IMR-90 (cell line): ENCODE measurements around the gene GPD1. TPM values are rescaled to one million over a fixed set of nuclear protein-coding genes. Genes with fewer than 3 reads are reported as not detected.

ENCODE experiments used
- ATAC-seq: fragments of 200-7000 bp; cut with Tn5 transposase; 2 replicates; pipeline ENCODE4 v1.9.1; 2020; ENCODE audit warnings: low read depth, mild to moderate bottlenecking, moderate library complexity
- BruUV-seq: library from RNA; stranded (reverse); fragments of 400-500 nt; replicated peaks from 2 replicates; lab custom pipeline; 2021; lab: Mats Ljungman, UMichigan
- CTCF ChIA-PET: fragments of 300-600 bp; formaldehyde crosslinking; extraction: SDS; loops from one replicate; lab custom pipeline; 2021; ENCODE audit warnings: antibody characterized with exemption; lab: Yijun Ruan, JAX
- POLR2A ChIA-PET: fragments of 300-600 bp; sonication (Branson Sonifier 250); formaldehyde crosslinking; loops from one replicate; lab custom pipeline; 2022; ENCODE audit warnings: antibody characterized with exemption; ENCODE audit not compliant: unreplicated experiment; lab: Charles Lee
- DNase-seq: peaks from one replicate; pipeline ENCODE4 v3.0.0; 2013
- H2AFZ ChIP-seq: replicated peaks from 2 replicates; pipeline ENCODE3; 2013; ENCODE audit warnings: low read length, mild to moderate bottlenecking; ENCODE audit not compliant: poor library complexity
- H2AK5ac ChIP-seq: 2 replicates; pipeline ENCODE4 v1.6.1; 2013; ENCODE audit warnings: low read depth, low read length, inconsistent platforms
- H2AK9ac ChIP-seq: replicated peaks from 2 replicates; pipeline ENCODE3; 2013; ENCODE audit warnings: mild to moderate bottlenecking, low read depth, low read length, moderate library complexity; ENCODE audit not compliant: poor library complexity
- H2BK120ac ChIP-seq: 2 replicates; pipeline ENCODE4 v1.6.1; 2013; ENCODE audit warnings: low read depth, low read length, inconsistent platforms
- H2BK15ac ChIP-seq: 3 replicates; pipeline ENCODE4 v1.6.1; 2013; ENCODE audit warnings: low read depth, low read length, inconsistent platforms
- H2BK20ac ChIP-seq: 2 replicates; pipeline ENCODE4 v1.6.1; 2013; ENCODE audit warnings: low read depth, mild to moderate bottlenecking, inconsistent platforms, low read length, moderate library complexity
- H2BK5ac ChIP-seq: 2 replicates; pipeline ENCODE4 v1.6.1; 2013; ENCODE audit warnings: mild to moderate bottlenecking, low read depth, low read length, inconsistent platforms; ENCODE audit not compliant: poor library complexity, severe bottlenecking
- H3K14ac ChIP-seq: replicated peaks from 2 replicates; pipeline ENCODE4 v1.6.1; 2013; ENCODE audit warnings: low read depth, low read length, inconsistent platforms
- H3K18ac ChIP-seq: 2 replicates; pipeline ENCODE4 v1.6.1; 2013; ENCODE audit warnings: low read depth, low read length, control low read depth
- H3K23ac ChIP-seq: 2 replicates; pipeline ENCODE4 v1.6.1; 2013; ENCODE audit warnings: low read depth, low read length, inconsistent platforms
- H3K27ac ChIP-seq: 2 replicates; pipeline ENCODE4 v1.5.1; 2013; ENCODE audit warnings: mild to moderate bottlenecking, control low read depth, low read length; ENCODE audit not compliant: insufficient read depth
- H3K27me3 ChIP-seq: 2 replicates; pipeline ENCODE4 v1.6.1; 2013; ENCODE audit warnings: low read length; ENCODE audit not compliant: control insufficient read depth, insufficient read depth
- H3K36me3 ChIP-seq: 2 replicates; pipeline ENCODE4 v1.6.1; 2013; ENCODE audit warnings: low read length, mixed read lengths; ENCODE audit not compliant: control insufficient read depth, insufficient read depth
- H3K4ac ChIP-seq: 2 replicates; pipeline ENCODE4 v1.6.1; 2013; ENCODE audit warnings: low read depth, low read length, inconsistent platforms
- H3K4me1 ChIP-seq: 2 replicates; pipeline ENCODE4 v1.6.1; 2013; ENCODE audit warnings: low read length, mixed read lengths; ENCODE audit not compliant: control insufficient read depth, insufficient read depth
- H3K4me2 ChIP-seq: 2 replicates; pipeline ENCODE4 v1.6.1; 2013; ENCODE audit warnings: low read depth, mild to moderate bottlenecking, control low read depth, low read length, moderate library complexity
- H3K4me3 ChIP-seq: 2 replicates; pipeline ENCODE4 v1.5.1; 2013; ENCODE audit warnings: low read depth, mild to moderate bottlenecking, control low read depth, low read length, moderate library complexity; ENCODE audit not compliant: insufficient read depth
- H3K56ac ChIP-seq: 2 replicates; pipeline ENCODE4 v1.6.1; 2013; ENCODE audit warnings: low read length, inconsistent platforms; ENCODE audit not compliant: insufficient read depth; ENCODE audit errors: extremely low read depth
- H3K79me1 ChIP-seq, 2 experiments: 2 replicates each; pipeline ENCODE4 v1.6.1; 2013; ENCODE audit warnings: low read length in 2 of 2, inconsistent platforms in 1 of 2, low read depth in 1 of 2
- H3K9ac ChIP-seq: 2 replicates; pipeline ENCODE4 v1.6.1; 2013; ENCODE audit warnings: low read depth, low read length, control low read depth
- H3K9me1 ChIP-seq: 2 replicates; pipeline ENCODE4 v1.6.1; 2013; ENCODE audit warnings: low read length, inconsistent platforms; ENCODE audit not compliant: insufficient read depth
- H3K9me3 ChIP-seq: 2 replicates; pipeline ENCODE4 v1.6.1; 2013; ENCODE audit warnings: low read length; ENCODE audit not compliant: control insufficient read depth, insufficient read depth
- H4K20me1 ChIP-seq: 2 replicates; pipeline ENCODE4 v1.6.1; 2013; ENCODE audit warnings: low read length, inconsistent platforms; ENCODE audit not compliant: insufficient read depth
- H4K5ac ChIP-seq: 2 replicates; pipeline ENCODE4 v1.6.1; 2013; ENCODE audit warnings: mild to moderate bottlenecking, low read depth, low read length, control low read depth
- H4K8ac ChIP-seq, 2 experiments: 2 replicates each; pipeline ENCODE4 v1.6.1; 2013; ENCODE audit warnings: low read depth in 2 of 2, low read length in 2 of 2, control low read depth in 1 of 2, inconsistent platforms in 1 of 2
- H4K91ac ChIP-seq: 2 replicates; pipeline ENCODE4 v1.6.1; 2013; ENCODE audit warnings: low read depth, low read length, inconsistent platforms; ENCODE audit not compliant: insufficient read depth
- BHLHE40 ChIP-seq: fragments of 150-350 bp; IDR thresholded peaks from 2 replicates; pipeline ENCODE4 v1.6.1; 2016; ENCODE audit warnings: mild to moderate bottlenecking, low read depth, low read length
- CHD1 ChIP-seq: IDR thresholded peaks from 2 replicates; pipeline ENCODE4 v1.6.1; 2012; ENCODE audit warnings: low read depth, low read length, improper control_type of control experiment
- NFE2L2 ChIP-seq: fragments of 150-350 bp; IDR thresholded peaks from 2 replicates; pipeline ENCODE4 v1.6.1; 2016; ENCODE audit warnings: low read depth, mild to moderate bottlenecking, low read length
- RFX5 ChIP-seq: IDR thresholded peaks from 2 replicates; pipeline ENCODE4 v1.8.0; 2012; ENCODE audit warnings: low read depth, mild to moderate bottlenecking, low read length, moderate library complexity
- SMC3 ChIP-seq: fragments of 150-350 bp; IDR thresholded peaks from 2 replicates; pipeline ENCODE4 v1.6.1; 2016; ENCODE audit warnings: low read depth, mild to moderate bottlenecking, antibody characterized with exemption, low read length, moderate library complexity
- WGBS, 2 experiments: methylation state at CpG; one replicate each; pipeline versions ENCODE4 v1.1.5 to v1.1.7; 2013; ENCODE audit warnings: missing lambda C conversion rate in 2 of 2; ENCODE audit not compliant: insufficient read length in 1 of 2; ENCODE audit errors: extremely low coverage in 2 of 2; 5-methylcytosine and 5-hydroxymethylcytosine counted together
- dilution Hi-C: fragments of 300-500 bp; cut with HindIII; formaldehyde crosslinking; loops from one replicate; pipeline ENCODE4 v1.14.3; 2018; ENCODE audit warnings: low sequenced_read_pairs; ENCODE audit not compliant: unreplicated experiment
- in situ Hi-C: fragments of 300-500 bp; cut with MboI; formaldehyde crosslinking; loops from 3 replicates; pipeline ENCODE4 v1.14.3; 2019; ENCODE audit warnings: low sequenced_read_pairs, inconsistent platforms, mixed read lengths
- intact Hi-C: fragments of 100-400 bp; cut with micrococcal nuclease; formaldehyde crosslinking; loops from 2 replicates; pipeline ENCODE4 v1.10.0; 2022
- polyA plus RNA-seq, 3 experiments: library from polyadenylated mRNA; depleted of rRNA; stranded (reverse); fragments of >200 nt; gene quantifications; 2 replicates each; pipeline ENCODE4 v1.2.3, GENCODE V29; 2012; ENCODE audit warnings: low replicate concordance in 1 of 3
- total RNA-seq: library from RNA; depleted of rRNA; stranded (reverse); fragments of >200 nt; gene quantifications from 2 replicates; pipeline ENCODE4 v1.2.3, GENCODE V29; 2012
- TF ChIP-seq, protein P1 (sequence below): conservative IDR thresholded peaks from 2 replicates; pipeline ENCODE4 v1.5.1; 2012; ENCODE audit warnings: mild to moderate bottlenecking, low read depth, low read length, improper control_type of control experiment
- TF ChIP-seq, protein P2 (sequence below): fragments of 150-350 bp; IDR thresholded peaks from 2 replicates; pipeline ENCODE4 v1.6.1; 2016; ENCODE audit warnings: low read depth, mild to moderate bottlenecking, low read length, moderate library complexity, borderline replicate concordance

Gene GPD1
- total and polyA plus RNA-seq, 2 of the 4 experiments (the other 2 are of a cell fraction), result 0.05 to 0.18 TPM

DNA sequence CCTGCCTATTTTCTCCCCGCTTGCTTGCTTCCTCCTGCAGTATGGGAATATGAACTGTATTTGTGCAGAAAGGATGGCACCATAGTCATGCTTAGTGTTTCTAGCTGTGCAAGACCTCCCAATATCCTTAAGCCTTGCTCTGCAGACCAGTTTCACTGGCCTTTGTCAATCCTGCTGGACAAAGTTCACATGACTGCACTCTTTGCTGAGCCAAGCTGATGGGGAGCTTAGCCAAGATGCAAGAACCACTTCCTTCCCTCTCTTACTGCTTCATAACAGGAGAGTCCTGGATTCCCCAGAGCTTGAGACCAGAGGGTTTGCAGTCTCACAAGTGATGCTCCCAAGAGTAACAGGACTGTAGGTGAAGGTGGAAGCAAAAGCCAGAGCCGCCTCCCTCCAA lies 42.6 kb upstream of the GPD1 start:
- H3K23ac ChIP-seq, result no peak overlapping the region
- H3K4ac ChIP-seq, result no peak overlapping the region
- H3K18ac ChIP-seq, result no peak overlapping the region
- intact Hi-C loops (no loop called here), dilution Hi-C loops (no loop called here), in situ Hi-C loops (no loop called here)
- TF ChIP-seq SMC3 (no peak), RFX5 (no peak), CHD1 (no peak), NFE2L2 (no peak), BHLHE40 (no peak)
- TF ChIP-seq, protein P1, sequence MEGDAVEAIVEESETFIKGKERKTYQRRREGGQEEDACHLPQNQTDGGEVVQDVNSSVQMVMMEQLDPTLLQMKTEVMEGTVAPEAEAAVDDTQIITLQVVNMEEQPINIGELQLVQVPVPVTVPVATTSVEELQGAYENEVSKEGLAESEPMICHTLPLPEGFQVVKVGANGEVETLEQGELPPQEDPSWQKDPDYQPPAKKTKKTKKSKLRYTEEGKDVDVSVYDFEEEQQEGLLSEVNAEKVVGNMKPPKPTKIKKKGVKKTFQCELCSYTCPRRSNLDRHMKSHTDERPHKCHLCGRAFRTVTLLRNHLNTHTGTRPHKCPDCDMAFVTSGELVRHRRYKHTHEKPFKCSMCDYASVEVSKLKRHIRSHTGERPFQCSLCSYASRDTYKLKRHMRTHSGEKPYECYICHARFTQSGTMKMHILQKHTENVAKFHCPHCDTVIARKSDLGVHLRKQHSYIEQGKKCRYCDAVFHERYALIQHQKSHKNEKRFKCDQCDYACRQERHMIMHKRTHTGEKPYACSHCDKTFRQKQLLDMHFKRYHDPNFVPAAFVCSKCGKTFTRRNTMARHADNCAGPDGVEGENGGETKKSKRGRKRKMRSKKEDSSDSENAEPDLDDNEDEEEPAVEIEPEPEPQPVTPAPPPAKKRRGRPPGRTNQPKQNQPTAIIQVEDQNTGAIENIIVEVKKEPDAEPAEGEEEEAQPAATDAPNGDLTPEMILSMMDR, result no peak
- TF ChIP-seq, protein P2, sequence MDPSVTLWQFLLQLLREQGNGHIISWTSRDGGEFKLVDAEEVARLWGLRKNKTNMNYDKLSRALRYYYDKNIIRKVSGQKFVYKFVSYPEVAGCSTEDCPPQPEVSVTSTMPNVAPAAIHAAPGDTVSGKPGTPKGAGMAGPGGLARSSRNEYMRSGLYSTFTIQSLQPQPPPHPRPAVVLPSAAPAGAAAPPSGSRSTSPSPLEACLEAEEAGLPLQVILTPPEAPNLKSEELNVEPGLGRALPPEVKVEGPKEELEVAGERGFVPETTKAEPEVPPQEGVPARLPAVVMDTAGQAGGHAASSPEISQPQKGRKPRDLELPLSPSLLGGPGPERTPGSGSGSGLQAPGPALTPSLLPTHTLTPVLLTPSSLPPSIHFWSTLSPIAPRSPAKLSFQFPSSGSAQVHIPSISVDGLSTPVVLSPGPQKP, result no peak
- H4K5ac ChIP-seq, result no peak overlapping the region
- DNase-seq, result no peak
- no peak overlapping the region for H3K56ac ChIP-seq
- no CpG with 5 or more reads among the region's 2 CpGs for WGBS, 2 experiments
- ChIA-PET POLR2A (no interaction called here), CTCF (interaction anchor here (1.5 kb wide), 1 partner anchor 22 kb away, joined by 3 read pairs; no protein-coding TSS in a partner anchor)
- H3K9me1 ChIP-seq, result 0 out of 2 replicates have a peak, but pooled peaks cover 5% of the 10 kb centered on the region
- H2AK9ac ChIP-seq, result no peak overlapping the region
- no peak overlapping the region for H3K14ac ChIP-seq
- H2BK120ac ChIP-seq, result no peak overlapping the region
- H4K91ac ChIP-seq, result no peak overlapping the region
- H2BK5ac ChIP-seq, result no peak overlapping the region
- H3K4me2 ChIP-seq, result no peak overlapping the region
- no peaks in the 10 kb centered on the region; a peak in 1 of 4 replicates for H3K79me1 ChIP-seq
- H3K9ac ChIP-seq, result no peak overlapping the region
- 0 out of 2 replicates have a peak, but pooled peaks cover 3% of the 10 kb centered on the region for H3K36me3 ChIP-seq
- H3K4me3 ChIP-seq, result no peak overlapping the region
- H4K8ac ChIP-seq, result no peak overlapping the region
- ATAC-seq, result no peak
- no peak overlapping the region for H2AFZ ChIP-seq
- H2AK5ac ChIP-seq, result no peak overlapping the region
- H3K4me1 ChIP-seq, result peaks cover 15% of the 10 kb centered on the region
- no peaks in the 10 kb centered on the region for H3K9me3 ChIP-seq
- no peak overlapping the region for H2BK15ac ChIP-seq
- no TSS peak for BruUV-seq
- H2BK20ac ChIP-seq, result no peak overlapping the region
- no peak overlapping the region for H3K27ac ChIP-seq
- H4K20me1 ChIP-seq, result peaks cover 4% of the 10 kb centered on the region; the same call in 1 of the 2 replicates
- peaks cover 8% of the 10 kb centered on the region for H3K27me3 ChIP-seq
